Neural crest cell (in vitro differentiated cells): ENCODE results near the gene GCK. TPM values are rescaled to one million over a fixed set of nuclear protein-coding genes. Genes with fewer than 3 reads are reported as not detected.

ENCODE experiments used
- DNase-seq: peaks from one replicate; pipeline ENCODE4 v3.0.0; 2021; ENCODE audit warnings: low read depth, mixed read lengths, low spot score
- H3K27ac Mint-ChIP-seq: one replicate; pipeline ENCODE4 v1.8.0; 2021; ENCODE audit warnings: mild to moderate bottlenecking, mixed read lengths; ENCODE audit not compliant: unreplicated experiment
- H3K27me3 Mint-ChIP-seq: 2 replicates; pipeline ENCODE4 v1.8.0; 2021; ENCODE audit warnings: low read depth, mild to moderate bottlenecking, mixed read lengths
- H3K36me3 Mint-ChIP-seq: 2 replicates; pipeline ENCODE4 v1.8.0; 2021; ENCODE audit warnings: low read depth, mild to moderate bottlenecking, mixed read lengths
- H3K4me1 Mint-ChIP-seq: 2 replicates; pipeline ENCODE4 v1.8.0; 2021; ENCODE audit warnings: mixed read lengths
- H3K4me3 Mint-ChIP-seq: one replicate; pipeline ENCODE4 v1.8.0; 2021; ENCODE audit warnings: mild to moderate bottlenecking, mixed read lengths
- H3K9me3 Mint-ChIP-seq: 2 replicates; pipeline ENCODE4 v1.8.0; 2021; ENCODE audit warnings: mixed read lengths
- total RNA-seq: library from RNA; stranded (reverse); gene quantifications from 2 replicates; pipeline ENCODE4 v1.2.1, GENCODE V29; 2021
- TF ChIP-seq, protein P1 (sequence below): fragments of 200-600 bp; sonication (generic); conservative IDR thresholded peaks from 2 replicates; pipeline ENCODE4 v1.5.0; 2021; ENCODE audit warnings: antibody characterized with exemption, mild to moderate bottlenecking

GCK gene
- total RNA-seq, 1 donor from 2014 or later, result 0.42 TPM

DNA sequence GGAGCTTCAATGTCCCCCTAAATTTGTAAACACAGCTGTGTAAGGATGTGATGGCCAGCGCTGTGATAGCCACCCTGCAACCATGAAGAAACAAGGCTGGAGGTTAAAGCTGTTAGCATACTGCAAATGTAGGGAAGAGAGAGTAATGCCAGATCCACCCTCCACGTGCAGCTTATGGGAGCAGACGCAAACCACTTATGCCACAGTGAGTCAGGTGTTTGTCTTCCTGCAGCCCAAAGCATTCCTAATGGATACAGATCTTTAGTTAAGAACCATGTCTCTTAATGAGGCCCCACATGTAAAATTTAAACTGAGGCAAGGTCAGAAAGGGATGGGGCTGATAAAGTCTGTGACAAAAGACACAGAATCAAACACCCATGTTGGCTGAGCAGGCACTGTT, 34.5 kb downstream of the GCK start:
- Mint-ChIP-seq H3K4me1 (no peaks in the 10 kb centered on the region), H3K27ac (no peak overlapping the region), H3K4me3 (no peak overlapping the region), H3K9me3 (no peaks in the 10 kb centered on the region), H3K36me3 (no peaks in the 10 kb centered on the region), H3K27me3 (no peaks in the 10 kb centered on the region)
- TF ChIP-seq, protein P1, sequence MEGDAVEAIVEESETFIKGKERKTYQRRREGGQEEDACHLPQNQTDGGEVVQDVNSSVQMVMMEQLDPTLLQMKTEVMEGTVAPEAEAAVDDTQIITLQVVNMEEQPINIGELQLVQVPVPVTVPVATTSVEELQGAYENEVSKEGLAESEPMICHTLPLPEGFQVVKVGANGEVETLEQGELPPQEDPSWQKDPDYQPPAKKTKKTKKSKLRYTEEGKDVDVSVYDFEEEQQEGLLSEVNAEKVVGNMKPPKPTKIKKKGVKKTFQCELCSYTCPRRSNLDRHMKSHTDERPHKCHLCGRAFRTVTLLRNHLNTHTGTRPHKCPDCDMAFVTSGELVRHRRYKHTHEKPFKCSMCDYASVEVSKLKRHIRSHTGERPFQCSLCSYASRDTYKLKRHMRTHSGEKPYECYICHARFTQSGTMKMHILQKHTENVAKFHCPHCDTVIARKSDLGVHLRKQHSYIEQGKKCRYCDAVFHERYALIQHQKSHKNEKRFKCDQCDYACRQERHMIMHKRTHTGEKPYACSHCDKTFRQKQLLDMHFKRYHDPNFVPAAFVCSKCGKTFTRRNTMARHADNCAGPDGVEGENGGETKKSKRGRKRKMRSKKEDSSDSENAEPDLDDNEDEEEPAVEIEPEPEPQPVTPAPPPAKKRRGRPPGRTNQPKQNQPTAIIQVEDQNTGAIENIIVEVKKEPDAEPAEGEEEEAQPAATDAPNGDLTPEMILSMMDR, result no peak
- DNase-seq, result no peak

DNA sequence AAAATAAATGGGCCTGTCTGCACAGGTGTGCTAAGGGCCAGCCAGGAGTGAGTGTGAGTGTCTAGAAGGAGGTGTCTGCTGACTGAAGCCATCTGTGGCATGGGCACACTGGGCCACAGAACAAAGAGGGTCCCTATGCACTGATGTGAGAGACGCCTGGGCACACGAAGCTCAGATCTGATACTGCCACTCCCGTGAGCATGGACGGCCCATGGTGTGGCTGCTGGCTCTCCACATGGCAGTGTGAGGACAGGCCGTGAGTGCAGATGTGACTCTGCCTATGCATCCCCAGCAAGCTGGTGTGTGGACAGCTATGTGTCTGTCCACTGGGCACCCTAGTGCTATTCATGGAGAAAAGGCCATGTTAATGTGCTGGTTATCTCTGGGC, 35.3 kb downstream of the GCK start:
- TF ChIP-seq, protein P1, result no peak
- no peak for DNase-seq
- H3K27me3 Mint-ChIP-seq, result no peaks in the 10 kb centered on the region
- no peak overlapping the region for H3K27ac Mint-ChIP-seq
- no peaks in the 10 kb centered on the region for H3K36me3 Mint-ChIP-seq
- H3K4me1 Mint-ChIP-seq, result no peaks in the 10 kb centered on the region
- no peaks in the 10 kb centered on the region for H3K9me3 Mint-ChIP-seq
- H3K4me3 Mint-ChIP-seq, result no peak overlapping the region

DNA sequence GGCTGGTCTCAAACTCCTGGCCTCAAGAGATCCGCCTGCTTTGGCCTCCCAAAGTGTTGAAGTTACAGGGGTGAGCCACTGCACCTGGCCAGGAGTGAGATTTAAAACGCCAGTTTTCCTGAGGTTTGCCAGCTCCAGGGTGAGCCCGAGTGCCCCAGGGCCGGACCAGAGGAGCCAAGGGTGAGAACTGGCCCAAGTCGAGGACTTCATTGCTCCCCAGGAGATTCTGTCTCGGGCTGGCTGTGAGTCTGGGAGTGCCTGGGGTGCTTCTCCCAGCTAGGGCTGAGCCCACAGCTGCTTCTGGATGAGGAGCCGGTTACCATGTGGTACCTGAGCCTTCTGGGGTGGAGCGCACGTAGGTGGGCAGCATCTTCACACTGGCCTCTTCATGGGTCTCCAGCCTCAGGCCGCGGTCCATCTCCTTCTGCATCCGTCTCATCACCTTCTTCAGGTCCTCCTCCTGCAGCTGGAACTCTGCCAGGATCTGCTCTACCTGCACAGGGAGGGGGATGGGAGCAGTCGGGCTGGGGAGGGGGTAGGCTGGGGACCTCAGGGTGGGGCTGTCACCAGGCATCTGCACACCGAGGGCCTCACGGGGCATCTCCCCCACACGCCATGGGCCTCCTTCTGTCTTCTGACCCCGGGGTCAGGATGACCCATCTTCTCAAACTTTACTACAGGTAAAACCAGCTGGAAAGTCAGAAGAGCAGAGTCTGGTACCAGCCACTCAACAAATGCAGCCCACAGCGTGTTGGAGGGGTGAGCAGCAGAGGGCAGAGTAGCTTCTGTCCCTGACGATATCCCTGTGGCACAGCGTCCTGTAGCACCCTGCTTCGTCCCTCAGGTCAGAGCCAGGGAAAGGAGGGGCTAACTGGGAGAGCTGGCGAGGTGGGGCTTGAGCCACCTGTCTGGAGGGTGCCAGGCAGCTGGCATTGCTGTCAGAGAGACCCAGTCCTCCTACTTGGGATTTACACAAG, 36.0 kb downstream of the GCK start:
- TF ChIP-seq, protein P1, result no peak
- H3K4me1 Mint-ChIP-seq, result no peaks in the 10 kb centered on the region
- H3K27ac Mint-ChIP-seq, result no peak overlapping the region
- no peak for DNase-seq
- H3K4me3 Mint-ChIP-seq, result no peak overlapping the region
- no peaks in the 10 kb centered on the region for H3K36me3 Mint-ChIP-seq
- no peaks in the 10 kb centered on the region for H3K9me3 Mint-ChIP-seq
- no peaks in the 10 kb centered on the region for H3K27me3 Mint-ChIP-seq

DNA sequence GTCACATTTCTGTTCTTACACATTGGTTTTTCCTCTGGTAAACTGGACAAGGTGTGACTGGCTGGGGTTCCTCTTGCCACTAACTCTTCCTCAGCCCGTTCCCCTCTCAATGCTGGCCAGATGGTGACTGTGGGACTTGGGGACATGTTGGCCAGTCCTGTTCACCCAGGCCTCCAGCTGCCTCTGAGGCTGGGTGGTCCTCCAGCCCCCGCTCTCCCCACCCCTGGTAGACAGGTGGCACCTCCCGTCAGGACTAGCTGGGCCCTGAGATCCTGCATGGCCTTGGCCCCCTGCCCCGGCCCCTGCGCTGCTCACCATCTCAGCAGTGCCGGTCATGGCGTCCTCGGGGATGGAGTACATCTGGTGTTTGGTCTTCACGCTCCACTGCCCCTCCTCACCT, 37.3 kb downstream of the GCK start:
- no peaks in the 10 kb centered on the region for H3K36me3 Mint-ChIP-seq
- H3K9me3 Mint-ChIP-seq, result no peaks in the 10 kb centered on the region
- H3K27me3 Mint-ChIP-seq, result peaks cover 2% of the 10 kb centered on the region
- TF ChIP-seq, protein P1, result no peak
- H3K4me3 Mint-ChIP-seq, result no peak overlapping the region
- peaks cover 3% of the 10 kb centered on the region for H3K4me1 Mint-ChIP-seq
- H3K27ac Mint-ChIP-seq, result no peak overlapping the region
- no peak for DNase-seq

DNA sequence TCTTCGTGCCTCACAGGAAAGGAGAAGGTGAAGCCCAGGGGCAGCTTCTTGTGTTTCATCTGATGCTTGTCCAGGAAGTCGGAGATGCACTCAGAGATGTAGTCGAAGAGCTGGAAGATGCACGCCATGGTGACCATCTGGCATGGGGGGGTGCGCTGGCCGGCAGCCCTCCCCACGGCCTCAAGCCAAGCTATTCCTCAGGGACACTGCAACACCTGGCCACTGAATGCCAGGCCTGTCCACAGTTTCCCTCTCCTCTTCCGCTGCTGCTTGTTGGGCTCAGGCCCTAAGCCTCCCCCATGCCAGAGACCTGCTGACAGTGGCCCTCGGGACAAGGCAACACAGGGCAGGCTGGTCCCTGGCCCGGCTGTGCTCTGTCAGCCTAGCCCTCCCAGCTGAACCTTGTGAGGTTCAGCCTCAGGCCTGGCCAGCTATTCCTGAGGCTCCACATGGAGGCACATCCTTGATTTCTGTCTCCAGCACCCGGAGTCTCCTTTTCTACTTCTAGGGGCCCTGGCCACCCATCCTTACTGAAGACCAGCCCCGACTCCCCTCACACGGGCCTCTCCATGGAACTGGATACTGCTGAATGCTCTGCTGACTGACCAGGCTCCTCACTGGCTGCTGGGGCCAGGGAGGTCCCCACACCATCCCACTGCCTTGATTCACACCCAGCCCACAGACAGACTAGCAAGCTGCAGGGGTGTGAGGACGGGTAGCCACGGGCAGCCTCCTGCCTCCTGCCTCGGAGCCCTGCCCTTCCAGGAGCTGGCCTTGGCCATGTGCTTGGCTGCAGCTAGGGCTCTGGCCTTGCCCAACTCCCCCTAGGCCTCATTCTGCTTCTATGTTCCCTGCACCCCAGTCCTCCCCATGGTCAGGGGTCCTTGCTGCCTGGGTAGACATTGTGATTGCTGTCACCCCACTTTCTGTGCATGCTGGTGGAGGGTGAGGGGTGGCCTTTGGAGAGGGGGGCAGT, 38.0 kb downstream of the GCK start:
- peaks cover 9% of the 10 kb centered on the region for H3K27me3 Mint-ChIP-seq
- H3K4me3 Mint-ChIP-seq, result no peak overlapping the region
- TF ChIP-seq, protein P1, result no peak
- H3K4me1 Mint-ChIP-seq, result peaks cover 3% of the 10 kb centered on the region
- H3K9me3 Mint-ChIP-seq, result no peaks in the 10 kb centered on the region
- no peak for DNase-seq
- no peaks in the 10 kb centered on the region for H3K36me3 Mint-ChIP-seq
- peak overlapping the region; percentile 71 for H3K27ac Mint-ChIP-seq
